Endothelial cell of umbilical vein (primary cell): ENCODE results near the gene LPAR1. TPM values are rescaled to one million over a fixed set of nuclear protein-coding genes. Genes with fewer than 3 reads are reported as not detected.

Experiments
- BruUV-seq: library from RNA; stranded (reverse); fragments of 400-500 nt; replicated peaks from 2 replicates; lab custom pipeline; 2021; lab: Mats Ljungman, UMichigan
- CTCF ChIA-PET: fragments of 300-600, 350-600 bp; sonication (Branson Sonifier 250); formaldehyde crosslinking; loops from one replicate; lab custom pipeline; 2021; ENCODE audit warnings: antibody characterized with exemption, inconsistent platforms; lab: Charles Lee
- POLR2A ChIA-PET: fragments of 300-600, 350-600 bp; sonication (Branson Sonifier 250); formaldehyde crosslinking; loops from one replicate; lab custom pipeline; 2021; ENCODE audit warnings: antibody characterized with exemption, inconsistent platforms; lab: Charles Lee
- DNase-seq: peaks from one replicate; pipeline ENCODE4 v3.0.0-alpha.2; 2011; ENCODE audit warnings: low read depth, low spot score
- FAIRE-seq: peaks from 2 replicates; lab custom pipeline; 2011; peaks lifted over from hg19 to GRCh38; lab: Jason Lieb, UNC
- H2AFZ ChIP-seq: 2 replicates; pipeline ENCODE4 v1.6.0; 2012; ENCODE audit warnings: low read depth, low read length, control low read depth, inconsistent platforms
- H3K27ac ChIP-seq: 2 replicates; pipeline ENCODE4 v1.5.1; 2011; ENCODE audit warnings: low read depth, mild to moderate bottlenecking, control low read depth, low read length, moderate library complexity; ENCODE audit not compliant: insufficient read depth
- H3K27me3 ChIP-seq, 2 experiments: 2 replicates each; pipeline versions ENCODE4 v1.6.0 to v1.6.1; 2011; ENCODE audit warnings: low read length in 2 of 2, mixed read lengths in 1 of 2; ENCODE audit not compliant: control insufficient read depth in 2 of 2, insufficient read depth in 2 of 2
- H3K36me3 ChIP-seq, 2 experiments: 2 replicates in 1 of 2; 3 replicates in 1 of 2; pipeline ENCODE4 v1.5.1; 2011; ENCODE audit warnings: low read length in 2 of 2, mild to moderate bottlenecking in 1 of 2, moderate library complexity in 1 of 2; ENCODE audit not compliant: control insufficient read depth in 2 of 2, insufficient read depth in 2 of 2; ENCODE audit errors: extremely low read depth in 1 of 2
- H3K4me1 ChIP-seq: 3 replicates; pipeline ENCODE4 v1.5.1; 2011; ENCODE audit warnings: mild to moderate bottlenecking, low read length; ENCODE audit not compliant: control insufficient read depth, insufficient read depth; ENCODE audit errors: extremely low read depth
- H3K4me2 ChIP-seq: 2 replicates; pipeline ENCODE4 v1.6.1; 2011; ENCODE audit warnings: low read length, control low read depth, mixed read lengths; ENCODE audit not compliant: insufficient read depth
- H3K4me3 ChIP-seq, 3 experiments: fragments of 200-600 bp in 1 of 3; sonication (generic), shearing (Covaris generic) in 1 of 3; replicated peaks in 1 of 3; 2 replicates each; pipeline ENCODE4 v1.5.1; 2011 to 2016; ENCODE audit warnings: control low read depth in 3 of 3, low read length in 3 of 3, mild to moderate bottlenecking in 2 of 3, inconsistent platforms in 1 of 3, low read depth in 1 of 3, moderate library complexity in 1 of 3; ENCODE audit not compliant: insufficient read depth in 1 of 3
- H3K79me2 ChIP-seq: 2 replicates; pipeline ENCODE4 v1.6.0; 2012; ENCODE audit warnings: low read length, inconsistent platforms; ENCODE audit not compliant: control insufficient read depth, insufficient read depth
- H3K9ac ChIP-seq: replicated peaks from 2 replicates; pipeline ENCODE3; 2011; ENCODE audit warnings: low read length, control low read depth; ENCODE audit not compliant: insufficient read depth; ENCODE audit errors: extremely low read depth
- H3K9me1 ChIP-seq: replicated peaks from 3 replicates; pipeline ENCODE4 v1.6.0; 2011; ENCODE audit warnings: mild to moderate bottlenecking, low read length; ENCODE audit not compliant: control insufficient read depth, insufficient read depth; ENCODE audit errors: extremely low read depth
- H3K9me3 ChIP-seq: replicated peaks from 2 replicates; pipeline ENCODE4 v1.5.1; 2012; ENCODE audit warnings: low read length, inconsistent platforms; ENCODE audit not compliant: control insufficient read depth, insufficient read depth
- H4K20me1 ChIP-seq: replicated peaks from 2 replicates; pipeline ENCODE3; 2011; ENCODE audit warnings: mild to moderate bottlenecking, low read length; ENCODE audit not compliant: control insufficient read depth, insufficient read depth; ENCODE audit errors: extremely low read depth
- CTCF ChIP-seq, 2 donors: IDR thresholded peaks; 1 replicate in 1 of 2; 2 replicates in 1 of 2; pipeline ENCODE4 v1.5.1; 2011; ENCODE audit warnings: low read length in 2 of 2, mild to moderate bottlenecking in 2 of 2, moderate library complexity in 2 of 2, control low read depth in 1 of 2, inconsistent platforms in 1 of 2, low read depth in 1 of 2; ENCODE audit not compliant: insufficient read depth in 1 of 2; ENCODE audit errors: extremely low read depth in 1 of 2
- EZH2 ChIP-seq: IDR thresholded peaks from 2 replicates; pipeline ENCODE4 v1.6.1; 2012; ENCODE audit warnings: borderline replicate concordance, low read depth, mild to moderate bottlenecking, moderate library complexity, low read length, inconsistent platforms; ENCODE audit not compliant: severe bottlenecking
- FOS ChIP-seq: IDR thresholded peaks from 2 replicates; pipeline ENCODE4 v1.6.1; 2011; ENCODE audit warnings: mild to moderate bottlenecking, low read length, moderate library complexity, borderline replicate concordance; ENCODE audit not compliant: insufficient read depth
- GATA2 ChIP-seq: IDR thresholded peaks from 2 replicates; pipeline ENCODE4 v1.7.0; 2011; ENCODE audit warnings: low read depth, mild to moderate bottlenecking, moderate library complexity, mixed read lengths, low read length; ENCODE audit not compliant: insufficient read length, insufficient read depth
- JUN ChIP-seq: IDR thresholded peaks from 2 replicates; pipeline ENCODE4 v1.6.1; 2011; ENCODE audit warnings: borderline replicate concordance, low read depth; ENCODE audit not compliant: insufficient read length, insufficient read depth
- MAX ChIP-seq: IDR thresholded peaks from 2 replicates; pipeline ENCODE4 v1.6.1; 2011; ENCODE audit not compliant: insufficient read depth, insufficient read length
- MYC ChIP-seq: IDR thresholded peaks from one replicate; pipeline ENCODE4 v1.6.1; 2011; ENCODE audit warnings: mild to moderate bottlenecking, low read depth, low read length
- POLR2A ChIP-seq: IDR thresholded peaks from 2 replicates; pipeline ENCODE4 v1.6.1; 2012; ENCODE audit warnings: low read depth, mild to moderate bottlenecking, control low read depth, low read length
- POLR2AphosphoS5 ChIP-seq: IDR thresholded peaks from 2 replicates; pipeline ENCODE4 v1.6.1; 2012; ENCODE audit warnings: low read depth, mild to moderate bottlenecking, control low read depth, low read length, moderate library complexity; ENCODE audit not compliant: insufficient read depth
- dilution Hi-C: fragments of 300-500 bp; cut with MboI; formaldehyde crosslinking; loops from one replicate; pipeline ENCODE4 v1.15.0; 2019; ENCODE audit warnings: low sequenced_read_pairs; ENCODE audit not compliant: extremely low pct_ligation_motif_present
- intact Hi-C: fragments of 100-400 bp; cut with micrococcal nuclease; formaldehyde crosslinking; loops from one replicate; pipeline ENCODE4 v1.10.0; 2022
- polyA plus RNA-seq, 4 experiments: library from polyadenylated mRNA; depleted of rRNA in 3 of 4; stranded (reverse) in 3 of 4; unstranded in 1 of 4; fragments of >200 nt; gene quantifications; 2 replicates each; pipeline versions ENCODE4 v1.2.1 to v1.2.3, GENCODE V29; 2011 to 2012; ENCODE audit warnings: missing spikeins in 1 of 4
- total RNA-seq: library from RNA; stranded (reverse); gene quantifications from 2 replicates; pipeline ENCODE4 v1.2.3, GENCODE V29; 2021

LPAR1 gene
- total and polyA plus RNA-seq, 2 donors (not counting 3 experiments of a cell fraction or from before 2014, with no cell fraction given) = 0.88 to 3.0 TPM

DNA sequence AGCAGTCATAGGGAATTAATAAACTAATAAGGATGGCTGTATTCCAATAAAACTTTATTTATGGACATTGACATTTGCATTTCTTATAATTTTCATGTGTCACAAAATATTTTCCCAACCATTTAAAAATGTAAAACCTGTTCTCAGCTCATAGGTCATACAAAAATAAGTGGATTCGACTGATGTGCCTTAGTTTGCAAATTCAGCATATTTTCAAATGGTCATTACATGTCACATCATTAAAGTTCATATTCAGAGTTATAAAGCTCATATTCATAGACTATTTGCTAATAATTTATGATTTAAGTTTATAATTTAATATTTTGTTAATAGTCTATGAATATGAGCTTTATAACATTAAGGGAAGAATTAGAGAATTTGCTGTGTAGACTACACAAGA is 166.5 kb downstream of the LPAR1 start:
- Histone ChIP-seq H3K27me3 (no peaks in the 10 kb centered on the region), H3K4me3 (no peak overlapping the region), H3K4me1 (no peaks in the 10 kb centered on the region), H2AFZ (no peak overlapping the region), H3K79me2 (no peaks in the 10 kb centered on the region), H3K27ac (no peak overlapping the region), H3K36me3 (no peaks in the 10 kb centered on the region), H3K9ac (no peak overlapping the region), H3K4me2 (no peak overlapping the region), H3K9me1 (no peaks in the 10 kb centered on the region), H4K20me1 (no peaks in the 10 kb centered on the region), H3K9me3 (no peaks in the 10 kb centered on the region)
- no peak for DNase-seq
- TF ChIP-seq POLR2AphosphoS5 = no peak
- intact Hi-C loops (no loop called here), dilution Hi-C loops (no loop called here)
- FAIRE-seq = no peak
- no TSS peak for BruUV-seq
- CTCF ChIA-PET = no interaction called here
- POLR2A ChIA-PET = no interaction called here

- Histone ChIP-seq H3K79me2 (no peaks in the 10 kb centered on the region), H3K9me3 (no peaks in the 10 kb centered on the region), H3K9me1 (no peaks in the 10 kb centered on the region), H3K36me3 (no peaks in the 10 kb centered on the region), H3K4me2 (no peak overlapping the region), H3K27ac (no peak overlapping the region), H3K9ac (no peak overlapping the region), H3K4me1 (no peaks in the 10 kb centered on the region), H4K20me1 (no peaks in the 10 kb centered on the region), H2AFZ (no peak overlapping the region), H3K4me3 (no peak overlapping the region), H3K27me3 (no peaks in the 10 kb centered on the region)
- ChIA-PET POLR2A (no interaction called here), CTCF (no interaction called here)
- TF ChIP-seq POLR2AphosphoS5 (no peak), MYC (no peak), GATA2 (no peak), JUN (no peak), POLR2A (no peak), FOS (no peak), EZH2 (no peak), MAX (no peak), CTCF (IDR thresholded peaks at IDR 0.05; ENCODE audit: extremely low read depth in 1 of 2, insufficient read depth in 1 of 2, low read depth in 1 of 2, low read length in 2 of 2) (no peak)
- FAIRE-seq = no peak
- no peak for DNase-seq
- no TSS peak for BruUV-seq
- intact Hi-C loops (no loop called here), dilution Hi-C loops (no loop called here)
Measured at GRCh38 chr9:110869931-110870330, 168.3 kb downstream of the LPAR1 start.
